ENCODE data around the gene UTP20.

Gene UTP20

DNA sequence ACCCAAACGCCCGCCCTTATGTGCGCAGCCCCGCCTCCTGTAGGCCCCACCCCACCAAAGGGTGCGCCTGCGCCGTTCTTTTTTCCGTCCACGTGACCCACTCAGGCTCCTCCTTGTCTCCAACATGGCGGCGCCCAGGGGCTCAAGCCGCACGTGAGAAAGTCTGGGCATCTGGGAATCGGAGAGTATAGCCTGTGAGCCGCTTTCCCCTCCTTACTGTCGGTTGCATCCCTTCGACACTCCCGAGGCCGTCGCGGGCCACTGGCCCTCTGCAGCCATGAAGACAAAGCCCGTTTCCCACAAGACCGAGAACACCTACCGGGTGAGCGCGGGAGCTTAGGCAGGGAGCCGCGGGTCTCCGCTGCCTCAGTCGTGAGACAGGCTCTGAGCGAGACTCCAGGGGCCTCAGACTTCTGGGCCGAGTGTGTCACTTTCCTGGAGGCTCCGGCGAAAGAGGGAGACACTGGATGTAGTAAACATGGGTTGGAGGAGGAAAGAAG lies at the start of gene UTP20:
Gene UTP20 (plus strand): TSS at position 100 of the 500 bp plus-strand sequence. CDS start 178 bp downstream, at position 278.
- peaks cover 16% of the 10 kb centered on the region for H3K27me3 Mint-ChIP-seq
- peaks cover 16% of the 10 kb centered on the region for H3K4me1 Mint-ChIP-seq
- H3K27ac Mint-ChIP-seq, result peak within 1 kb of the TSS; percentile 87
- H3K36me3 Mint-ChIP-seq (ENCODE audit: low read depth), result peaks cover 21% of the 10 kb centered on the region
- H3K4me3 Mint-ChIP-seq, result peak within 1 kb of the TSS; percentile 91
- ATAC-seq (peak; percentile 98), DNase-seq (peak; percentile 95)
- H3K9me3 Mint-ChIP-seq, result no peaks in the 10 kb centered on the region

DNA sequence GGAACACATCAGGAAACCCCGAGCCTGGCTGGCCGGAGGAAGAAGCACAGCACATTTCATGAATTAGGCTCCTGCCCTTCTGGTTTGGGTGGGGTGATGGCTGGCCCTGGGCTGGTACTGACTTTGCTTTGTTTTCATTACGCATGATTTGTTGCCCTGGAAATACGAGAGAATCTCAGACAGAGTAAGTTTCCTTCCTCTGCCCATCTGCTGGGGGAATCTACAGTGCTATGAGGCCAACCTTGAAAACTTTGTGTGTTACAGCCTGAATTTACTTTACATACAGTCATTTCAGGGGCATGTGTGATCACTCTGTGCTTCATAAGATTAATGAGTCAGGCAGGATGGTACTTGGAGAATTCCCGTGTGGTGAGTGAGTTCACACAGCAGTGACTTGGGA lies 49.4 kb upstream of the UTP20 start:
- no peaks in the 10 kb centered on the region for H3K36me3 Mint-ChIP-seq (ENCODE audit: low read depth)

DNA sequence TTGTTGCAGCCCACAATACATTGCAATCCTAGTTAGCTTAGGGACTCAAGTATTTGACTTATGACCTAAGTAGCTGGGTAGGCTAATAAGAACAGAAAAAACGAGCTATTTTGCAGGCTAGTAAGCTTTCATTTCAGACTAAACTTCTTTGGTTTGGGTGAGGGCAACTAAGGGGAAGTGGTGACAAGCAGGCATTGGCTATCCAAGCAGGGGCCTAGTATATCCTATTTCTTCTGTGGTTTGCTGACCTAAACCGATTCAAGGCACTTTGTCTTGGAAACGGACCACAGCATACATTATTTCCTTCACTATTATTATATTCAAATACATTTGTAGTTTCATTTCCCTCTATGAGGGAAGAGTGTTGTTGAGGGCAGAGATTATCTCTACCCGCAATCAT lies 48.3 kb upstream of the UTP20 start:
- DNase-seq, result no peak
- Mint-ChIP-seq H3K27me3 (peaks cover 3% of the 10 kb centered on the region), H3K4me1 (no peaks in the 10 kb centered on the region), H3K4me3 (no peak overlapping the region), H3K36me3 (ENCODE audit: low read depth) (no peaks in the 10 kb centered on the region), H3K27ac (no peak overlapping the region), H3K9me3 (no peaks in the 10 kb centered on the region)
- no peak for ATAC-seq

More for the DNA sequence above, 49.4 kb upstream of the UTP20 start:
- Mint-ChIP-seq H3K27me3 (peaks cover 3% of the 10 kb centered on the region), H3K27ac (no peak overlapping the region), H3K4me3 (no peak overlapping the region), H3K4me1 (no peaks in the 10 kb centered on the region), H3K9me3 (no peaks in the 10 kb centered on the region)
- ATAC-seq, result no peak
- no peak for DNase-seq

DNA sequence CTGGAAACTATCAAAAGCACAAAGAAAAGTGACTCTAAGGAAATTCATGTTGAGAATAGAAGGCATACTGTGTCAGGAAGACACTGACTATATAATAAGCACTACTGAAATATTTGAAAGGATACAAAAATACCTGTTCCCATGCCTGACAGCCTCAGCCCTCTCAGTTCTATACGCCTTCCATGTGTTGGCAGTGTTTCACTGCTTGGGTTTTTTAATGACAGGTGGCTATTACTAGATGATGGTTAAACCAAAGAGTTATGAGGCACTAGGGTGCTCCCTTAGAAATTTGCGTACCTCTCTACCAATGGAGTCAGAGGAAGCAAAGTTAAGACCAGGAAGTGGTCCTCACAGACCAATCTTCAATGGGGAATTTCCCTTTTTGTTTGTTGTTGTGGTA lies 44.2 kb upstream of the UTP20 start:
- no peak overlapping the region for H3K4me3 Mint-ChIP-seq
- DNase-seq (no peak), ATAC-seq (no peak)
- H3K9me3 Mint-ChIP-seq, result no peaks in the 10 kb centered on the region
- H3K27ac Mint-ChIP-seq, result no peak overlapping the region
- peaks cover 3% of the 10 kb centered on the region for H3K27me3 Mint-ChIP-seq
- no peaks in the 10 kb centered on the region for H3K36me3 Mint-ChIP-seq (ENCODE audit: low read depth)
- H3K4me1 Mint-ChIP-seq, result no peaks in the 10 kb centered on the region

DNA sequence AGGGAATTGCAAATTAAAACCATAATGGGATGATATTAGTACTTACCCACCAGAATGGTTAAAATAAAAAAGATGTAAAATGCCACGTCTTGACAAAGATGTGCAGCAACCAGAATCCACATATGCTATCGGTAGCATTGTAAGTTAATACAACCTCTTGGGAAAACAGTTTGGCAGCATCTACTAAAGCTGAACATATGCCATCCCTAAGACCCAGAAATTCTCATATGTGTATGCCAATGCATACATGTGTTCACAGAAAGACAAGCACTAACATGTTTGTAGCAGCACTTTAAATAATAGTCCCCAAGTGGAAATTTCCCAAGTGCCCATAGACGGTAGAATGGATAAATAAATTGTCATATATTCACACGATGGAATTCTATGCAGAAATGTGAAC lies 41.6 kb upstream of the UTP20 start:
- Mint-ChIP-seq H3K27ac (no peak overlapping the region), H3K36me3 (ENCODE audit: low read depth) (no peaks in the 10 kb centered on the region), H3K27me3 (peaks cover under 1% of the 10 kb centered on the region), H3K9me3 (no peaks in the 10 kb centered on the region), H3K4me1 (no peaks in the 10 kb centered on the region), H3K4me3 (no peak overlapping the region)
- DNase-seq (no peak), ATAC-seq (no peak)

DNA sequence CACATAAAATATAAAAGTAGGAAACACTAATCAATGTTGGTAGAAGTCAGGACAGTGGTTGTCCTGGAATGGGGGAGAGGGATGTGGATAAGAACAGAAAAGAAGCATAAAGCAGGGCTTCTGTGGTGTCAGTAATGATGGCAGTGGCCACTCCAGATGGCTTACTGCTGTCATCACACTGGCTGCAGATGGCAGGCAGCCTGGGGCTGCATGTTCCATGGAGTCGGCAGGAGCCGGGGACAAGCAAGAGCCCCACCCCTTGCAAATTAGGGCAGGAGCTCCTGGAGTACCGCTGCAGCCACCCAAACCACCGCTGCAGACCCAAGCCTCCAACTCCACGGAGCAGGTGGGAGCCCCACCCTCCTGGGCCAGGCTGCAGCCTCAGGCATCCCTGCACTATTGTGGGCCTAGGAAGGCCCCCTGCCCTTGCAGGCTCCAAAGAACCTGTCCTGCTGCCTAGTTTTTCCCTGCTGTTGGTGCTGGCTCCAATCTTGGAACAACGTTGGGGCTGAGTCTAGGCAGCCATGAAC lies 41.0 kb upstream of the UTP20 start:
- H3K4me1 Mint-ChIP-seq, result no peaks in the 10 kb centered on the region
- H3K27me3 Mint-ChIP-seq, result no peaks in the 10 kb centered on the region
- H3K27ac Mint-ChIP-seq, result no peak overlapping the region
- DNase-seq (no peak), ATAC-seq (no peak)
- H3K9me3 Mint-ChIP-seq, result no peaks in the 10 kb centered on the region
- H3K36me3 Mint-ChIP-seq (ENCODE audit: low read depth), result no peaks in the 10 kb centered on the region
- H3K4me3 Mint-ChIP-seq, result no peak overlapping the region

DNA sequence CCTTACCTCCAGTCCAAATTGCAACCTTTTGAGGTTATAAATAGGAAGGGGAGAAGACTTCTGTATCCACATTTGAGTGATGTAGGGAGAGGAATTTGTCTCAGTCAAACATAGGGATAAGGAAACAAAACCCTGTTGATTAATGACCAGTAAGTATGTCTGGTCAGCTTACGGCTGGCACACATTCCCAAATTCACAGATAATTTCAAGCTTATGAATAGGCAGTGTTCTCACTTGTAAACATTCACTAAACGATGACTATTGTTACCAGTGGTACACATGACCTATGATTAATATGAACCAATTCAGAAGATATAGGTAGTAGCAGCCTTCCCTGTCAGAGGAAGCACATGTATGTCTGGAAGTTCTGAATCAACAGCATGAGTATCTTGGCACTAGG lies 36.8 kb upstream of the UTP20 start:
- H3K4me1 Mint-ChIP-seq, result no peaks in the 10 kb centered on the region
- H3K36me3 Mint-ChIP-seq (ENCODE audit: low read depth), result no peaks in the 10 kb centered on the region
- H3K9me3 Mint-ChIP-seq, result no peaks in the 10 kb centered on the region
- DNase-seq (no peak), ATAC-seq (no peak)
- no peak overlapping the region for H3K4me3 Mint-ChIP-seq
- H3K27ac Mint-ChIP-seq, result no peak overlapping the region
- peaks cover 2% of the 10 kb centered on the region for H3K27me3 Mint-ChIP-seq

DNA sequence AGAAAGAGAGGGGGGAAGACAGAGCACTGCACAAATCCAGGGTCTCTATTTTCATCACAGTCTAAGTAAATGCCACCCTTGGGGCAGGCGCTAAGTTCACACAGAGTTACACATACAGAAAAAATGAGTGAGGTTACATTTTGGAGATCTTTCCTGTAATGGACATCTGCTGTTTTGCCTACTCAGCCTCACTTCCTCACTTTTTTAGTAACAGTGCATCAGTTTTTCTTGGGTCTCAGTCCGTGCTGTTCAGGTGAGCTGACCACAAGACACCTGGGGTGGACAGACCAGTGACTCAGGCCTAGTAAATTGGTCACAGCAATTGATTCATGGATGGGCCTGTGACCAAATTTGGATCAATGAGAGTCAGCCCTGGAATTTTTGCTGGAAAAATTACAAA lies 36.3 kb upstream of the UTP20 start:
- Mint-ChIP-seq H3K27ac (no peak overlapping the region), H3K9me3 (no peaks in the 10 kb centered on the region), H3K4me3 (no peak overlapping the region), H3K4me1 (no peaks in the 10 kb centered on the region), H3K27me3 (peaks cover 2% of the 10 kb centered on the region), H3K36me3 (ENCODE audit: low read depth) (no peaks in the 10 kb centered on the region)
- ATAC-seq (no peak), DNase-seq (no peak)

DNA sequence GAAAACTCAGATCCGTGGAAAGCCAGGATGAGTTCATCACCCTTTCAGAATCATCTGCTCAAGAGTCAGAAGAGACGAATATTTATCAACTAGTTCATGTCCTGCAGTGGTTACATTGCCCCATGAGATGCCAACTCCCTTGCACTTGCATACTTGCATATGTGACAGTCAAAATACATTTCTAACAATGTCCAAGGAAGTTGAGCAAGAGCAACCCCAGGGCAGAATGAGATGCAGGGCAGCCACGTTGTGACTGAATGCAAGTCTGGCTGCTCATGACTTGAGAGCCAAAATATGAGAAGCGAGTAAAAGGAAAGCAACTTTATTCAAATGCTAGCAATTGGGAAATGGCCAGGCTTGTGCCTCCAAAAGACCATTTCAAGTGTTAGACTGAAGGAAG lies 23.6 kb upstream of the UTP20 start:
- H3K27me3 Mint-ChIP-seq, result no peaks in the 10 kb centered on the region
- no peaks in the 10 kb centered on the region for H3K4me1 Mint-ChIP-seq
- no peak overlapping the region for H3K27ac Mint-ChIP-seq
- no peaks in the 10 kb centered on the region for H3K9me3 Mint-ChIP-seq
- no peak overlapping the region for H3K4me3 Mint-ChIP-seq
- ATAC-seq, result no peak
- no peaks in the 10 kb centered on the region for H3K36me3 Mint-ChIP-seq (ENCODE audit: low read depth)
- no peak for DNase-seq

DNA sequence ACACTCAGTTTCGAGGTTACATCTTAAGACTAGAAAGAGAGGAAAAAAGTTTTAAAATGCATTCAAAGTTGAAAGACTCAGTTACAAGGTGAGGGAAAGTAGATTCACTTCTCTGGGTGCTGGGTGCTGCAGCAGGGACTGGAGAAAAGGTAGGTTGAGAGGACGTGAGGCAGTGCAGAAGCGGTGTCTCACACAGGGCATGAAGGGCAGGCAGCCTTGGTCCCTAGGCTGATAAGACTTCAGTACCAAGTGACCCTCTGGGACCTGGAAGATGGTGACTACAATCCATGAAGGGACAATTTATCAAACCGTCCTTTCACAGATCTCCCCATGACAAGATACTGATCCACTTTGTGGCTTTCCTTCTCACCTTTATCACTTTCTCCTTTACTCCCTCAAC lies 22.5 kb upstream of the UTP20 start:
- Mint-ChIP-seq H3K9me3 (no peaks in the 10 kb centered on the region), H3K4me3 (no peak overlapping the region), H3K27me3 (no peaks in the 10 kb centered on the region), H3K4me1 (no peaks in the 10 kb centered on the region), H3K36me3 (ENCODE audit: low read depth) (no peaks in the 10 kb centered on the region), H3K27ac (no peak overlapping the region)
- no peak for ATAC-seq
- no peak for DNase-seq

DNA sequence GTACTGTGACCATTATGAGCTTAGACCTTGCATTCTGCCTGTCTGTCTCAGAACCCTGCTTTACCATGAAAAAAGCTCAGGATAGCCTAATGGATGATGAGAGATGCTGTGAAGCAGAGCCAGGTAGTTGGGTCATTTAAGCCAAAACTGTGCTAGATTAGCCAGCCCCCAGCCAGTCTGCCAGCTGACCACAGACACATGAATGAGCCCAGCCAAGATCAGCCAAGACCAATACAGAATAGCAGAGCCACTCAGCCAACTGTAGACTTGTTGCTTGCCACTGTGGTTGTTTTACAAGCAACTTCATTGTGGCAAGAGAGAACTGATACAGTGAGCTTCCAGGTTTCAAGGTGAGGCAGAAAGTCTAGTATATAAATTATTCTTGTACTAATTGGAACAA lies 12.8 kb upstream of the UTP20 start:
- Mint-ChIP-seq H3K36me3 (ENCODE audit: low read depth) (no peaks in the 10 kb centered on the region), H3K9me3 (peaks cover 3% of the 10 kb centered on the region), H3K27ac (no peak overlapping the region), H3K4me1 (no peaks in the 10 kb centered on the region), H3K27me3 (peaks cover 33% of the 10 kb centered on the region), H3K4me3 (no peak overlapping the region)
- ATAC-seq (no peak), DNase-seq (no peak)

DNA sequence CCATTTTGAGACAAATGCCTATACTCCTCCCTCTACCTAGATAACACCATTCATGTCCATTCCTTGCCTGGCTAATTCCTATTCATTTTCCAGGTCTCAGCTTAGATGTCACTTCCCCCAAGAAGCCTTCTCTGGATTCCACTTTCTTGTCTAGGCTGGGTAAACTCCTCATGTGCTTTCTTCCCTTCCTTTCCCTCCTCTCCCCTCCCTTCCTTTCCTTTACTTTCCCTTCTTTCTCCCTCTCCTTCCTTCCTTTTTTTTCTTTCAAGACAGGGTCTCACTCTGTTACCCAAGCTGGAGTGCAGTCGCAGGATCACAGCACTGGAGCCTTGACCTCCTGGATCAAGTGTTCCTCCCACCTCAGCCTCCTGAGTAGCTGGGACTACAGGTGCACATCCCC lies 3.5 kb upstream of the UTP20 start:
- no peaks in the 10 kb centered on the region for H3K36me3 Mint-ChIP-seq (ENCODE audit: low read depth)
- no peaks in the 10 kb centered on the region for H3K9me3 Mint-ChIP-seq
- peaks cover 4% of the 10 kb centered on the region for H3K4me1 Mint-ChIP-seq
- H3K27ac Mint-ChIP-seq, result no peak overlapping the region
- H3K27me3 Mint-ChIP-seq, result peaks cover 33% of the 10 kb centered on the region
- no peak for DNase-seq
- H3K4me3 Mint-ChIP-seq, result no peak overlapping the region
- no peak for ATAC-seq

DNA sequence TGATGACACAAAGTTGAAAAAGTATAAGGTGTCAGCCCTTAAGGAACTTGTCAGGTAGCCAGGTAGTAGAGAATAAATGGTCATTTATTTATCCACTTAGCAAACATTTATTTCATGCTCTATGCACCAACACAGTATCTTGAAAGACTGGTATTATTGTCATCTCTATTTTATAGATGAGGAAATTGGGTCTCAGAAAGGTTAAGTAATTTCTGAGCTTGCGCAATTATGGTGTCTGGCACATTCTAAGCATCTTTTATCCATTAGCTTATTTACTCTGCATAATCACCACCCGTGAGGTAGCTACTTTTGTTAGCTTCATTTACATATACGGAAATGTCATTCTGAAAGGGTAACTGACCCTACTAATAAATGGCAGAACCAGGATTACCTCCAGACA lies 2.5 kb upstream of the UTP20 start:
- ATAC-seq (no peak), DNase-seq (no peak)
- Mint-ChIP-seq H3K4me1 (peaks cover 12% of the 10 kb centered on the region), H3K4me3 (no peak overlapping the region), H3K36me3 (ENCODE audit: low read depth) (peaks cover 7% of the 10 kb centered on the region), H3K9me3 (no peaks in the 10 kb centered on the region), H3K27ac (no peak overlapping the region), H3K27me3 (peaks cover 27% of the 10 kb centered on the region)

DNA sequence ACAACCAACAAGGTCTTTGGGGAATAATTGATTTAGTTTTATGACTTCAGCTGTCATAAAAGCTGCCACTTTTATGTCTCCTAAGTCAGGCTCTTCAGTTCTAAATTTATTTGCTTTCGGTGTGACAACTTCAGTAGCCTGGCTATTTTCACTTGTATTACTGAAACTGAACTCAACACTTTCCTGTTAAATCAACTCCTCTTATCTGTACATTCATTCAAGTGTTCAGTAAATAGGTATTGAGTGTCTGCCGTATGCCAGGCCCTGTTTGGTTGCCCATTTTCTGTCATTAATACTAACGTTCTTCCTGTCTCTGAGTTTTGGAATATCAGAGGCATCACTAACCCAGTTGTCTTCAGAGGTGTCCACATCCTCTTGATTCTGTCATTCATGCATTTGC lies 7.5 kb downstream of the UTP20 start:
- peaks cover 61% of the 10 kb centered on the region for H3K36me3 Mint-ChIP-seq (ENCODE audit: low read depth)

DNA sequence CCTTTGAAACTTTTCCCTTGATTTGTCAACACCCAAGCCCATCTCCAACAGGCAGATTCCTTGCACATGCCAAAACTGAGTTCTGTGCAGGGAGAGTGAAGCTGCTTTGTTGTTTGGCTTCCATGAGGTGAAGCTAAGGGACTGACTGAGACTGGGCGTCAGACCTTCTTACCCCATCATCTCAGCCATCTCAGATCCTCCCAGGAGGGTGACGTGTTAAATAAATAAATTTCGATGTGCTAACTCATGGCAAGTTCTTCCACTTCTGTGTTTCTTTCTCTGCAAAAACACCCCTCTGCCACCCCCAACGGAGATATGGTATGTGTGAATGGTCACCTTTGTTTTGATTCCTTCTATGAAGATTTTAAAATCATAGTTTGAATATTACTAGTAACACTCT lies 17.8 kb downstream of the UTP20 start:
- Mint-ChIP-seq H3K9me3 (no peaks in the 10 kb centered on the region), H3K4me1 (no peaks in the 10 kb centered on the region), H3K4me3 (no peak overlapping the region), H3K27me3 (no peaks in the 10 kb centered on the region), H3K27ac (no peak overlapping the region), H3K36me3 (ENCODE audit: low read depth) (peaks cover 59% of the 10 kb centered on the region)
- DNase-seq (no peak), ATAC-seq (no peak)

More for the DNA sequence above, 7.5 kb downstream of the UTP20 start:
- no peaks in the 10 kb centered on the region for H3K9me3 Mint-ChIP-seq
- H3K4me3 Mint-ChIP-seq, result no peak overlapping the region
- H3K4me1 Mint-ChIP-seq, result peaks cover 5% of the 10 kb centered on the region
- ATAC-seq (no peak), DNase-seq (no peak)
- no peak overlapping the region for H3K27ac Mint-ChIP-seq
- H3K27me3 Mint-ChIP-seq, result no peaks in the 10 kb centered on the region

DNA sequence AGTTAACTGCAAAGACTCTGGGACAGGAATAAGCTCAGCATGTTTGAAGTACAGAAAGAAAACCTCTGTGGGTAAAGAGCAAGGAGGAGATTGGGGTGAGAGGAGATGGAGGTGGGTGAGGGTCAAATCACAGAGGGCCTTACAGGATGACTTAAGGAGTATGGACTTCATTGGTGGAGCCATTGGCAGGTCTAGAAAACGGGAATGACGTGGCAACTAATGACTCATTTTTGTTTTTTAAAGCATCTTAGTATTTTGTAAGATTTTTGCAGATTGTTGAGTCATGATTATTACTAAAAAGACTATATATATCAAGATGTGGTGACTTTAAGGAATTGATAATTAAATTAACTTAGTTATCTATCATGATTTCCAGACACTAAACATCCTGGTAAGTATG lies 18.5 kb downstream of the UTP20 start:
- Mint-ChIP-seq H3K9me3 (no peaks in the 10 kb centered on the region), H3K27ac (no peak overlapping the region), H3K4me1 (no peaks in the 10 kb centered on the region), H3K27me3 (no peaks in the 10 kb centered on the region), H3K36me3 (ENCODE audit: low read depth) (peaks cover 63% of the 10 kb centered on the region), H3K4me3 (no peak overlapping the region)
- ATAC-seq, result no peak
- no peak for DNase-seq

Data from activated naive CD8-positive, alpha-beta T cell treated with anti-CD3 and anti-CD28 coated beads, Interleukin-2, amount 50 U/mL, for 24 hours (primary cell).